NB4 (cell line): Measurements from ENCODE around the gene ANAPC16.

Experiments
- POLR2A ChIP-seq: IDR thresholded peaks from 2 replicates; pipeline ENCODE4 v1.6.1; 2011; ENCODE audit warnings: mild to moderate bottlenecking; ENCODE audit not compliant: insufficient read length; ENCODE audit errors: extremely low read depth
- TF ChIP-seq, protein P1 (sequence below): IDR thresholded peaks from one replicate; pipeline ENCODE4 v1.5.1; 2012; ENCODE audit warnings: low read depth, low read length

GRCh38 chr10:72204296-72204695 is 11.5 kb upstream of the ANAPC16 start:
- TF ChIP-seq, protein P1, sequence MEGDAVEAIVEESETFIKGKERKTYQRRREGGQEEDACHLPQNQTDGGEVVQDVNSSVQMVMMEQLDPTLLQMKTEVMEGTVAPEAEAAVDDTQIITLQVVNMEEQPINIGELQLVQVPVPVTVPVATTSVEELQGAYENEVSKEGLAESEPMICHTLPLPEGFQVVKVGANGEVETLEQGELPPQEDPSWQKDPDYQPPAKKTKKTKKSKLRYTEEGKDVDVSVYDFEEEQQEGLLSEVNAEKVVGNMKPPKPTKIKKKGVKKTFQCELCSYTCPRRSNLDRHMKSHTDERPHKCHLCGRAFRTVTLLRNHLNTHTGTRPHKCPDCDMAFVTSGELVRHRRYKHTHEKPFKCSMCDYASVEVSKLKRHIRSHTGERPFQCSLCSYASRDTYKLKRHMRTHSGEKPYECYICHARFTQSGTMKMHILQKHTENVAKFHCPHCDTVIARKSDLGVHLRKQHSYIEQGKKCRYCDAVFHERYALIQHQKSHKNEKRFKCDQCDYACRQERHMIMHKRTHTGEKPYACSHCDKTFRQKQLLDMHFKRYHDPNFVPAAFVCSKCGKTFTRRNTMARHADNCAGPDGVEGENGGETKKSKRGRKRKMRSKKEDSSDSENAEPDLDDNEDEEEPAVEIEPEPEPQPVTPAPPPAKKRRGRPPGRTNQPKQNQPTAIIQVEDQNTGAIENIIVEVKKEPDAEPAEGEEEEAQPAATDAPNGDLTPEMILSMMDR: no peak
- TF ChIP-seq POLR2A: no peak
